Fibroblast of skin of left quadriceps (primary cell): ENCODE data around the gene ILRUN.
"Not testable (repeated sequence)": the region's sequence is repeated elsewhere in the genome, so short reads cannot be mapped to it uniquely, and the experiment has no call there.

ENCODE experiments used
- DNase-seq, 2 experiments: peaks; one replicate each; pipeline ENCODE4 v3.0.0-alpha.2; 2013; ENCODE audit warnings: low read depth in 2 of 2

ILRUN gene

DNA sequence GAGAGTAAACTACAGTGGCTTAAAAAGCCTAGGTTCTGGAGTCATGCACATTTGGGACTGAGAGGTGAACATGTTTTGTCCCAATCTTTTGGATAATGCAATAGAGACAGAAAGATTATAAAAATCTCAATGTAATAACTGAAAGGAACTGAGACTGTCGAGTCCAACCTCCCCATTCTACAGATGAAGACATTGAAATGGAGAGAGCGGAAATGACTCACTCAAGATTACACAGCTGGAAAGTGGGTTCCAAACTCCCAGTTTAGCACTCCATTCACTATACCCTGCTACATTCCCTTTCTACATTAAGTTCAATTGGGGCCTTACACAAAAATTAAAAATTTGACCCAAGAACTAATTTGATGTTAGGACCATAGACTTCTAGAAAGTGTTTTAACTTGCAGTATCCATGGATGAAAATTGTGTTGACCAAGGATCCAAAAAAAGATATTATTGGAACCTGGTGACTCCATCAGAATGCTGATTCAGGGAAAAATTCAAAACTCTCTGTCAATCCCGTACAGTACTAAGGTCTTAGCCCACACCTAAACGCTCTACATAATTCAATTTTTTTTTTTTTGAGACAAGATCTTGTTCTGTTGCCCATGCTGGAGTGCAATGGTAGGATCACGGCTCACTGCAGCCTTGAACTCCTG is 1.5 kb upstream of the ILRUN start:
- no peak for DNase-seq

DNA sequence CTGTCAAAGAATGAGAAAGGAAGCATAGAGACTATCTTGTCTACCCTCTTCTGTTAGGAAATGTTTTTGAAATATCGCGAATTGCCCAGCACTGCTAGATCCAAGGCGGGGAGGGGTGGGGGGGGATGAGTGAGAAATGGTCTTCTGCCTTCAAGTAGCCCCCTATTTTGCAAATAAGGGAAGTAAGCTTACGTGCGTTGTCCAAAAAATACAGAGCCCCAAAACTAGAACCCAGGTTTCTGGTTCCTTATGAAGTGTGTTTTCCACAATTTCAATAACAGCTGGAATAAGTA is 923 bp upstream of the ILRUN start:
- no peak for DNase-seq

DNA sequence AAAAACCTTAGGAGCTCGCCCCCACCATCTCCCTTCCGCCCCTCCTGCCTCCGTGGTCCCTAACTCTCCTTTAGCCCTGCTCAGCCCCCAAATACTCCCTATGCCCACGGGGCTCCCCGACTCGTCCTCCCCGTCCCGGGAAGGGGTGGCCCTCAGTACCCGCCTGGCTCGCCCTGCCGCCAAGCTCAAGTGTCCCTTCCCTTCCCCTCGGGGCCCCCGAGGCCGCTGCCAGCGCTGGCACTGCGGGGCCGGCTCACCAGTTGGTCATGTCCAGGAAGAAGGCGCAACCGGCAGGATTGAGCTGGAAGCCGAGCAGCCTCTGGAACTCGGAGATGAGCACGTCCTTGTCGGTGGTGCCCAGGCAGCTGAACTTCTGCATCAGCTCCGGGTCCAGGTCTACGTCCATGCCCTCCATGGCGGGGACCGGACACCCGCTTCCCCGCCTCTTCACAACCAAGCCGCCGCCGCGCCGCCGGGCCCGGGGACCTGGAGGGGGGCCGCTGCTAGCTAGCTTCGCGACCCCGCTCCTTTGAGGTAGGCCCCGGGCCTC is 303 bp downstream of the ILRUN start:
- no peak for DNase-seq

DNA sequence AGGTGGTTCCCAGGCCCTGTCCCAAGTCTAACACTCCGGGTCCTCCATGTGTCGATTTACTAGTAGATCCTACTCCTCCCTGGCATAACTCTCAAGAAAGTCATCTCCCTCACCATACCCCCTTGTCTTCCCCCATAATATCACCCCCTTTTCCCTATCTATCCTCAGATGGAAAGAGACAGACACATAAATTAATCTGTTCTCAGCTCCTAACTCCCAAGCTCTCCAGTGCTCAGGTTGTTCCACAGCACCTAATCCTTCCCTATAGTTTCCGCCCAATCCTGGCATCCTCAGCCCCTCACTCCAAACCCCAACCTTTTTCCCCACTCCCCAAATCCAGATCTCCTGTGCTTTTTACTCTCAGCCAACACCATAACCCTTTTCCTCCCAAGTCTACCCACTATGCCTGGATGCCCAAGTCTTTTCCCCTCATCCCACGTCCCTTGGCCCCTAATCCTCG is 808 bp downstream of the ILRUN start:
- no peak for DNase-seq

DNA sequence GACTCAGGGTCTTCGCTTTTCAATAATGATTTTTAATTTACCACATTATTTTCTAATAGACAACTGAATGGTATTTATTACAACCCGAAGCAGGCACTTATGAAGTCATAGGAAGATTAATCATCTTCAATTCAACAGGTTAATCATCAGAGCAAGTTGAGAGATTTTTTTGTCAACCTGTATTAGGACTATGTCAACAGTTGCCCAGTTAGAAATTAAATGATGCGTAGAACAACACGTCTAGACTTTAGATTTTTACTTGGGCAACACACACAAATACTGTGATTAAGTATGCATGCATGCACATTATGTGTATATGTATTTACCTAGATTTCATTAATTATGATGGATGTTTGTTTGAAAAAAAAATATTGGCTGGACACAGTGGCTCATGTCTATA is 4.3 kb downstream of the ILRUN start:
- no peak for DNase-seq

DNA sequence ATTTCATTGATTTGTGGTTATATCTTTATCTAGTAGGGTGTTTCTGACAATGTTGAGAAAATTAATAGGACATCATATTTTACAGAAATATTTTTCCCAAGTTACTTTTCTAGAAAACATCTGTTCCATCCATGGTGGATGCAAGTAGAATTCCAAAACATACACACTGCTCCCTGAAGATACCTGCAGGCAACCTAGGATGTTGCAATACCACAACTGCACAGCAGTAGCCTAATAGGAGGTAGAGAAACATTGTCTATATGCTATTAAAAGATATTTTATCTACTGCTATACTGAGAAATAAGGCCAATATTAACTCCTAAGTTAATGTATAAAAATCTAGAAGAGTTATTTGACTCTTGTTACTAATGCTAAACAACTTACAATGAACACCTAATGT is 6.8 kb downstream of the ILRUN start:
- no peak for DNase-seq

DNA sequence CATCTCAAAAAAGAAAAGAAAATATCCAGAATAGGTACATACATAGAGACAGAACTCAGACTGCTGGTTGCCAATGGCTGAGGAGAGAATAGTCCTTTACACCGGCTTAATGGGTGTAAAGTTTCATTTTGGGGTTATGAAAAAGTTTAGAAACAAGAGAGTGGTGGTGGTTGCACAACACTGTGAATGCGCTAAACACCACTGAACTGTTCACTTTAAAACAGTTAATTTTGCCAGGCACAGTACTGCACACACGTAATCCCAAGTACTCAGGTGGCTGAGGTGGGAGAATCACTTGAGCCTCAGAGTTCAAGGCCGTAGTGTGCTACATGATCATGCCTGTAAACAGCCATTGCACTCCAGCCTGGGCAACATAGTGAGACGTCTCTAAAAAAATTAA is 7.6 kb downstream of the ILRUN start:
- no peak for DNase-seq

DNA sequence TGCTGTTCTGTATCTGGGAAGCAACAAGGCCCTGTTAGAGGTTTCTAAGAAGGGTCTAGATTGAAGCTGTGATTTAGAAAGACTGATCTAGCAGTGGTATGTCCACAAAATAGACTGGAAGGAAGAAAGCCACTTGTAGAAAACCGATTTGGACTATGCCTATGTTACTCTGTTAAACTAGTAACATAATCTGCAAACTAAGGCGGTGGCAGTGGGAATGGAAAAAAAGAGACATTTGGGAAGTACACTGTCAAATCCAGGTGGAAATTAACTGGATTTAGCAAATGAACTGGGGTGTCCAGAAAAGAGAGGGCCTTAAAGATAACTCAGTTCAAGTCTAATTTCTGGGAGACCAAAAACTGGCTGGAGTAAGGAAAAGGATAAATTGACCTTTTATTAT is 11.6 kb downstream of the ILRUN start:
- no peak for DNase-seq

DNA sequence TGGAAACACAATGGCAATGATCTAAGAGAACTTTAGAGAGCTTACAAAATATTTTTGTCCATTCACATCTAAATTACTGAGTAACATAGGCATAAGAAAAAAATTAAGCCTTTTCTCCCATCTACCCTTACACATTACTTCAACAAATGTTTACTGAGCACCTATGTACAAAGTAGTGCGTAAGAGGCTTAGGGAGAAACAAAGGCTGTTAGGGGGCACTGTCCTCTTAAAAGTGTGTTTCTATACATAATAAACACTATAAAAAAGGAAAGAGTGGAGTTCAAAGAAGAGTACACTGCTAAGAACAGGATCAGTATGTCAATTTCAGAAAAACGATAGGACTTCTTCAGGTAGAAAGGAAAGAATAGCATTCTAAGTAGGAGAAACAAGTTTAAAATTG is 12.2 kb downstream of the ILRUN start:
- DNase-seq: no peak

DNA sequence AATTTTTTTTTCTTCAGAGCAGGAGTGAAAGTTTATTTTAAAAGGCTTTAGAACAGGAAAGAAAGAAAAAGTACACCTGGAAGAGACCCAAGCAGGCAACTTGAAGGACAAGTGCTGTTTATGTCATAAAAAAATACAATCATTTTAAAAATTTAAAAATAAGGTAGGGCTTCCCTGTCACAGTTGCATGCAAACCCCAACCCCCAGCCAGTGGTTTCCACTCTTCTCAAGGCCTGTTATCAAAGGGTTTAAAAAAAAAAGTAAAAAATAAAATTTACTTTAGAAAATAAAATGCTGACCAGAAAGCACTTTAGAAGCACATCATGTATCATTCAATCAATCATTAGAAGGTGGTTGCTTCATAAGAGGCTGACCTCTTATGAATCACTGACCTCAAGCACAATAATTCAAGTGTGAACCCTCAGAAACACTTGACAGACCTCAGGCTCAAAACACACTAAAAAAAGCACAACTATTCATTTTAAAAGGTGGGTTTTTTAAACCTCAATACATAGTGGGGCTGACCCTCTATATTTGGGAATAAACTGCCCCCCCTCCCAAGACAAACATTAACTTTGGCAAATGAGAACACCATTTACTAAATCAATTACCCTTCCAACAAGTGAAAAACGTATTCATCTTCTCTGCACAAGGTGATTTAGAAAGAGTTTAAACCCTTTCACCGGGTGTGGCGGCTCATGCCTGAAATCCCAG is 15.6 kb downstream of the ILRUN start:
- no peak for DNase-seq

DNA sequence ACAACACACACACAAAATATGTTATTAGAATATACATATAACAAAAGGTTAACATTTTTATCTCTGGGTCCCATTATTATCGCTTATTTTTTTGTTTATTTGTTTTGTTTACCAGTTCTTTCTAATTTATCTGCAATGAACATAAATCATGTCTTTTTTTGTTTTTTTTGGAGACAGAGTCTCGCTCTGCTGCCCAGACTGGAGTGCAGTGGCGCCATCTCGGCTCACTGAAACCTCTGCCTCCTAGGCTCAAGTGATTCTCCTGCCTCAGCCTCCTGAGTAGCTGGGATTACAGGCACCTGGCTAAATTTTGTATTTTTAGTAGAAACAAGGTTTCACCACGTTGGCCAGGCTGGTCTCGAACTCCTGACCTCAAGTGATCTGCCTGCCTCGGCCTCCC is 16.3 kb downstream of the ILRUN start:
- DNase-seq: not testable (repeated sequence)

DNA sequence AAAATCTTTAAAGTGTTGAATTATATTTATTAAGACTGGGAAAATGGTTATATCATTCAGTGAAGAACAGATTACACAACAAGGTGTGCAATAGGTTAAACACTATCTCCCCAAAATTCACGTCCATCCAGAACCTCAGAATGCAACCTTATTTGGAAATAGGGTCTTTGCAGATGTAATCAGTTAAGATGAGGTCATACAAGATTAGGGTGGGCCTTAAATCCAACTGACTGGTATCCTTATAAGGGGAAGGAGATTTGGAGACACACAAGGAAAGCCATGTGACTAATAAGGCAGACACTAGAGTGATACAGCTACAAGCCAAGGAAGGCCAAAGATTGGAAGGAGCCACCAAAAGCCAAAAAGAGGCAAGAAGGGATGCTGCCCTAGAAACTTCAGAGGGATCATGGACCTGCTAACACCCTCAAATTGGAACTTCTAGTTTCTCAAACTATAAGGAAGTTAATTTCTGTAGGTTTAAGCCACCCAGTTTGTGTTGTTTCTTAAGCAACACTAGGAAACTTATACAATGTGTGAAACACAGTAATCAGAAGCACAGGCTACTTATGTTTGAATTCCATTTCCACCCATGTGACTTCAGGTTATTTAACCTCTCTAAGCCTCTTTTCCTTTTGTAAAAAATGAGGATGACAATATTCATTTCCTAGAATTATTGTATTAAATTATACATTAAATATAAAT is 16.9 kb downstream of the ILRUN start:
- DNase-seq: no peak

DNA sequence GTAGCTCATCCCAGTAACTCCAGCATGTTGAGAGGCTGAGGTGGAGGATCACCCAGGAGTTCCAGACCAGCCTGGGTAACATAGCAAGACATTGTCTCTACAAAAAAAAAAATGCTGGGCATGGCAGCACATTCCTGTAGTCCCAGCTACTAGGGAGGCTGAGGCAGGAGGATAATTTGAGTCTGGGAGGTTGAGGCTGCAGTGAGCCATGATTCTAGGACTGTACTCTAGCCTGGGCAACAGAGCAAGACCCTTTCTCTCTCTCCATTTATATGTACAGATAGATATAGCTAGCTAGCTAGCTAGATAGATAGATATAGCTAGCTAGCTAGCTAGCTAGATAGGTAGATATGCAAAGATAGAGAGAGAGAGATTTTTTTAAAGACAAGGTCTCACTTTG is 20.4 kb downstream of the ILRUN start:
- no peak for DNase-seq

DNA sequence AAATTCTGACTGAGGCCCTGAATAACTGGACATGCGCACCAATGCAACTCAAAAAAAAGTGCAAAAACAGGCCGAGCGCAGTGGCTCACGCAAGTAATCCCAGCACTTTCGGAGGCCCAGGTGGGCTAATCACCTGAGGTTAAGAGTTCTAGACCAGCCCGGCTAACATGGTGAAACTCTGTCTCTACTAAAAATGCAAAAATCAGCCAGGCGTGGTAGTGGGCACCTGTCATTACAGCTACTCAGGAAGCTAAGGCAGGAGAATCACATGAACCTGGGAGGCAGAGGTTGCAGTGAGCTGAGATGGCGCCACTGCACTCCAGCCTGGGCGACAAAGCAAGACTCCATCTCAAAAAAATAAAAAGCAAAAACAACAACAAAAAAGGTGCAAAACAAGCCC is 21.6 kb downstream of the ILRUN start:
- DNase-seq: not testable (repeated sequence)

DNA sequence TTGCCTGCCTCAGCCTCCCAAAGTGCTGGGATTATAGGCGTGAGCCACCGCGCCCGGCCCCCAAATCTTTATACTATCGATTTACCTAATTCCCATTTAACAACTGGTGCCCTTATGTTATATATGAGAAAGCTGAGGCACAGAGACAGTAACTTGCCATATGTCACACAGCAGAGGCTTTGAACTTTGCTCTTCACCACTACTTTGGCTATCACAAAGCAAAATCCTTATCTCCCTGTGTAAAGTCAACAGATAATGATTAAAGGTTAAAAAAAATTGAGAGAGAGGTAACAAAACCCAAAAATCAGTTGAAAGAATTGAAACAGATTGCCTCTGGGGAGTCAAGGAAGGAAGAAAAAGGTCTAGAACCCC is 22.3 kb downstream of the ILRUN start:
- no peak for DNase-seq

DNA sequence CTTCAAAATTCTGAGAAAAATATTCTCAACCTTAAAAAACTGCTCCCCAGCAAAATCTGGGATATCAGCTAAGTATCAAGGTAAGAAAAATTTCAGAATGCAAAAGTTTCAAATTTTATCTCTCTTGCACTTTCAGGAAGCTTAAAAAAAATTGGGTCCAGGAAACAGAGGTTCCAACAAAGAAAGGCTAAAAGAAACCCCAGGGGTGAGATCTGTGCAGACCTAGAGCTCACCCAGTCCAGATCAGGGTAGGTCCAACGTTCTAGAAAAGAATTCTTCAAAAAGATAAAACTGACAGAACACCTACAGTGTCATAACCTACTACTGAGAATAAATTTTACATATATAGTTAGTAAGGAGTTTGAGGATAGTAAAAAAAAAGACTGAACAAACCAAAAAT is 23.5 kb downstream of the ILRUN start:
- DNase-seq: no peak

DNA sequence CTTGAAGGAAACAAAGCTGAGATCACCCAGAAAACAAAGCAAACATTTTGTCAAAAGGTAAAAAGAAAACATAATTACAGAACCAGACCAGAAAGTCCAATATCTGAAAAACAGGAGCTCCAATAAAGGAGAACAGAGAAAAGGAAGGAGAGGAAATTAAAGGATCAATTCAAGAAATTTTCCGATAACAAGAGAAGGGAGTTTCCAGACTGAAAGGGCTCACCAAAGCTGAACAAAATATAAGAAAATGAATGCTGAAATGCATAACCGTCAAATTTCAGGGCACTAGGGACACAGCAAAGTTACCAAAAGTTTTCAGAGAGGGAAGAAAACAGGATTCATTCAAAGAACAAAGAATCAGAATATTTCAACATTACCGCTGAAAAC is 23.9 kb downstream of the ILRUN start:
- no peak for DNase-seq

DNA sequence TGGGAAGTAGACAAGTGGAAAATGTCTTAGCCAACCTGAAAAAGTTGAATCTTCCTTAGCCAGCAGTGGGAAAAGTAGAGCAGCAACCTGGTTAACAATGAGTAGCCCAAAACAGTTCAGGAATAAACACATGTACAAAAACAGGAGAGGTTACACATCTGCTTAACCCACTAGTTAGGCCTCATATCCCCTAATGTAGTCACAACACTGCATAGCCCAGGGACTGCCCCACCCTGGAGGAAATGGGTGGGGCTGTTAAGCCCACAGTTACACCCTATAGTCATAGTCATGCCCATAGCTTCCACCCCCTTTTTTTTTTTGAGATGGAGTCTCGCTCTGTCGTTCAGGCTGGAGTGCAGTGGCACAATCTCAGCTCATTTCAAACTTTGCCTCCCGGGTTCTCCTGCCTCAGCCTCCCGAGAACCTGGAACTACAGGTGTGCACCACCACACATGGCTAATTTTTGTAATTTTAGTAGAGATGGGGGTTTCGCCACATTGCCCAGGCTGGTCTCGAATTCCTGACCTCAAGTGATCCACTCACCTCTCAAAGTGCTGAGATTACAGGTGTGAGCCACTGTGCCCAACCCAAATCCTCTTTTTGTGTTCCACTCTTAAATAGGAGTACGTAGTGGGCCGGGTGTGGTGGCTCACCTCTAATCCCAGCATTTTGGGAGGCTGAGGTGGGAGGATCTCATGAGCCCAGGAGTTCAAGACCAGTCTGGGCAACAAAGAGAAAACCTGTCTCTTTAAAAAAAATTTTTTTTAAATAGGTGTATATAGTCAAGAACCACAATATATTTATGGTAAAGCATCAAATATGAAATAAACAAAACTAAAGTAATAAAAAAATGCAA is 24.5 kb downstream of the ILRUN start:
- DNase-seq: no peak

DNA sequence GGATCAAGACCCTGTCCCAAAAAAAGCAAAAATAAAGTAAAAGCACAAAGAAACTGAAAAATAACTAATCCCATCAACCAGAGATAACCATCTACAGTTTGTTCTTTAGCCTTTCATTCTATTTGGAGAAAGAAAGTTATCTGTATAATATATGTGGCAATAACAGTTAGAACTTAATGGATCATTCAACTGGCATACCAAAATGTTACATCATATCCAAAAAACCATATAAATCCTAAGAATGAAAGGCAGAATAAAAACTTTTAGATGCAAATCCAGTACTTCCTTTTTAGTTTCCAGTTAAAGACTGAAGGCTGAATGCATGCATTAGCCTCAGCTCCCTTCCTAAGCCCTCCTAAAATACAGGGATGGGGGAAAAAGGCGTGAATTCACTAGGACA is 25.2 kb downstream of the ILRUN start:
- no peak for DNase-seq

DNA sequence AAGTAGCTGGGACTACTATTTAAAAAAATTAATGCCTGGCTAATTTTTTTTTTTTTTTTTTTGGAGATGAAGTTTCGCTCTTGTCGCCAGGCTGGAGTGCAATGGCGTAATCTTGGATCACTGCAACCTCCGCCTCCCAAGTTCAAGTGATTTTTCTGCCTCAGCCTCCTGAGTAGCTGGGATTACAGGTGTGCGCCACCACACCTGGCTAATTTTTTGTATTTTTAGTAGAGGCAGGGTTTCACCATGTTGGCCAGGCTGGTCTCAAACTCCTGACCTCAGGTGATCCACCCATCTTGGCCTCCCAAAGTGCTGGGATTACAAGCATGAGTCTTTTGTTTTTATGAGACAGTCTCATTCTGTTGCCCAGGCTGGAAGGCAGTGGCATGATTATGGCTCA is 27.8 kb downstream of the ILRUN start:
- not testable (repeated sequence) for DNase-seq

DNA sequence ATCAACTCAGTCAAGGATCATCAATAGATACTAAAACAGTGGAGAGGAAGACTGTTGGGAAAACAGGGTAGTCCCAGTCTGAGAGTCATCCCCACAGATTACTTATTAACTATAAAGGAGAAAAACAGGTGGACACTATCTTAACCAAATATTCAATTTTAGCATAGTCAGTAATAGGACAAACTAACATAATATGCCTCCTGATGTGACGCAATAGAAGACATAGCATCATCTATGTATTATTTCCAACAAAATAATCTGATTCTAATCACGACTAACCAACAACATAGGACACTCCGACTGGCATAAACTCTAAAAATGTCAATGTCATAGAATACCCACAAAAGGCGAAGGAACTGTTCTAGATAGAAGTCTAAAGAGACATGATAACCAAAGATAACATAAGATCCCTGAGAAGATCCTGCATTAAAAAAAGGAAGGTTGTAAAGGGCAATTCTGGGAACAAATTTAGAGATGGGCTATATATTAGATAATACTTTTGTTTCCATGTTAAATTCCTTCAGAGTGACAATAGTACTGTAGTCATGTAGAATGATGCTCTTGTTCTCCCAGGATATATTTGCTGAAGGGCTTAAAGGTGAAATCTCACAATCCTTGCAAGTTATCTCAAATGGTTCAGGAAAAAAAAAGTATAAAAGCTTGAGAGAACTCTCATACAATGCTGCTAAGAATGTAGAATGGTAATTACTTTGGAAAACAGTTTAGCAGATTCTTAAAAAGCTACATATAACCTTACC is 28.9 kb downstream of the ILRUN start:
- no peak for DNase-seq
